OCI-LY3 (cell line): Measurements from ENCODE around the gene NIPBL.

Source experiments
- EZH2phosphoT487 ChIP-seq: fragments of 200-600 bp; shearing (Covaris generic); IDR thresholded peaks from 2 replicates; pipeline ENCODE4 v1.6.1; 2018; ENCODE audit warnings: antibody characterized with exemption, mixed run types, low read depth
- TF ChIP-seq, protein P1 (sequence below): fragments of 200-600, 300-600 bp; sonication (generic); IDR thresholded peaks from 2 replicates; pipeline ENCODE4 v1.5.1; 2014; ENCODE audit warnings: antibody characterized with exemption, low read length, low read depth

DNA sequence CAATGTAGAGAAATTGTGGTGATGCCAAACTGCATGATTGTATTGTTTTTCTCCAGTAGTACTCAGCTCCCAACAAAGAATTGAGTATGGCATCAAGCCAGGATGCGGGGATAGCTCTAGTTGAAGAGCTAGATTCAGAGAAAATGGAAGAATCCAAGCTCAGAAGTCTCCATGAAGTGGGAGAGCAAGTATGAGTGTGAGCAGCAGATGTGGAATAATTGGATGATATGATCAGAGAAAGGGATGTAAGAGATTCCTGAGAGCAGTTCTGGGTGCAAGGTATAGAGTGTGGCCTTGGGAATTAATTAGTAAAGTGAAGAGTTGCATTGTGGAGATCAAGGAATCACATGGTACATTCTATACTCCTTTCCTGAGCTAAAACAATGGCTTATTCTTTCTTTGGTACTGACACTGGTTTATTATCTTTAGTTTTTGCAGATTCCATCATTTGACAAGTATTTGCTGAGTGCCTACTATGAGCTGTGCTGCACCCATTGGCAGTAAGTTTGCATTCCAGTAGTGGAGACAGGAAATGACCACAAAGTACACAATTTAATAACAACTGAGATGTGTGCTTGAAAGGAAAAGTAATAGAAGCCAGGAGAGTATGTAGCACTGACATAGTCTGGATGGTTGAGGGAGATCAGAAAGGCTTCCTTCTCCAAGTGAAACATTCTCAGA is 195.5 kb downstream of the NIPBL start:
- TF ChIP-seq EZH2phosphoT487 = no peak
- TF ChIP-seq, protein P1, sequence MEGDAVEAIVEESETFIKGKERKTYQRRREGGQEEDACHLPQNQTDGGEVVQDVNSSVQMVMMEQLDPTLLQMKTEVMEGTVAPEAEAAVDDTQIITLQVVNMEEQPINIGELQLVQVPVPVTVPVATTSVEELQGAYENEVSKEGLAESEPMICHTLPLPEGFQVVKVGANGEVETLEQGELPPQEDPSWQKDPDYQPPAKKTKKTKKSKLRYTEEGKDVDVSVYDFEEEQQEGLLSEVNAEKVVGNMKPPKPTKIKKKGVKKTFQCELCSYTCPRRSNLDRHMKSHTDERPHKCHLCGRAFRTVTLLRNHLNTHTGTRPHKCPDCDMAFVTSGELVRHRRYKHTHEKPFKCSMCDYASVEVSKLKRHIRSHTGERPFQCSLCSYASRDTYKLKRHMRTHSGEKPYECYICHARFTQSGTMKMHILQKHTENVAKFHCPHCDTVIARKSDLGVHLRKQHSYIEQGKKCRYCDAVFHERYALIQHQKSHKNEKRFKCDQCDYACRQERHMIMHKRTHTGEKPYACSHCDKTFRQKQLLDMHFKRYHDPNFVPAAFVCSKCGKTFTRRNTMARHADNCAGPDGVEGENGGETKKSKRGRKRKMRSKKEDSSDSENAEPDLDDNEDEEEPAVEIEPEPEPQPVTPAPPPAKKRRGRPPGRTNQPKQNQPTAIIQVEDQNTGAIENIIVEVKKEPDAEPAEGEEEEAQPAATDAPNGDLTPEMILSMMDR = no peak
